Stimulated activated CD4-positive, alpha-beta T cell treated with anti-CD3 and anti-CD28 coated beads, Interleukin-12 subunit alpha, Interleukin-12 subunit beta, amount 100 ng/mL, for 48 hours (primary cell): ENCODE results near the gene ATF3.
"Not testable (repeated sequence)": the region's sequence is repeated elsewhere in the genome, so short reads cannot be mapped to it uniquely, and the experiment has no call there.

Experiments
- DNase-seq, 3 donors: peaks; one replicate each; pipeline ENCODE4 v3.0.0-alpha.2; 2020; ENCODE audit warnings: low read depth in 2 of 3, low spot score in 1 of 3

ATF3 gene

GRCh38 chr1:212625781-212626450, 17.4 kb downstream of the ATF3 start:
- DNase-seq, result no peak

- DNase-seq, result no peak
These were observed 19.5 kb downstream of the ATF3 start for GRCh38 chr1:212628046-212628445.

- DNase-seq, result no peak
These were observed 20.4 kb downstream of the ATF3 start for GRCh38 chr1:212628813-212629415.

- DNase-seq, result no peak
These were observed 21.0 kb downstream of the ATF3 start for GRCh38 chr1:212629450-212630157.

- peak; percentile 49 to 62 (median 53) for DNase-seq
These were observed 21.8 kb downstream of the ATF3 start for GRCh38 chr1:212630158-212630900.

GRCh38 chr1:212633161-212633560, 24.6 kb downstream of the ATF3 start:
- no peak for DNase-seq

- DNase-seq, result no peak
These were observed 25.7 kb downstream of the ATF3 start for GRCh38 chr1:212634252-212634651.

- no peak for DNase-seq
These were observed 26.6 kb downstream of the ATF3 start for GRCh38 chr1:212635141-212635631.

GRCh38 chr1:212637902-212638301, 29.3 kb downstream of the ATF3 start:
- DNase-seq, result no peak

GRCh38 chr1:212638492-212639151, 30.1 kb downstream of the ATF3 start:
- DNase-seq, result no peak

- DNase-seq, result not testable (repeated sequence)
These were observed 31.0 kb downstream of the ATF3 start for GRCh38 chr1:212639524-212639923.

GRCh38 chr1:212640223-212640878, 31.8 kb downstream of the ATF3 start:
- DNase-seq, result no peak

GRCh38 chr1:212641956-212642355, 33.4 kb downstream of the ATF3 start:
- no peak for DNase-seq

- no peak for DNase-seq
These were observed 35.3 kb downstream of the ATF3 start for GRCh38 chr1:212643877-212644276.

- DNase-seq, result no peak
These were observed 36.4 kb downstream of the ATF3 start for GRCh38 chr1:212644866-212645545.

- DNase-seq, result no peak
These were observed 37.3 kb downstream of the ATF3 start for GRCh38 chr1:212645546-212646543.

GRCh38 chr1:212646588-212646987, 38.0 kb downstream of the ATF3 start:
- no peak for DNase-seq

- no peak for DNase-seq
These were observed 38.4 kb downstream of the ATF3 start for GRCh38 chr1:212647004-212647403.

- DNase-seq, result no peak
These were observed 39.9 kb downstream of the ATF3 start for GRCh38 chr1:212648431-212648830.
